ENCODE measurements around the gene GRID1.

- TF ChIP-seq POLR2AphosphoS5 (IDR thresholded peaks at IDR 0.05; ENCODE audit: low read depth, low read length) (no peak), CTCF (IDR thresholded peaks at IDR 0.05) (no peak), TCF12 (IDR thresholded peaks at IDR 0.05) (no peak), GABPA (IDR thresholded peaks at IDR 0.05; ENCODE audit: low read depth) (no peak), CHD2 (IDR thresholded peaks at IDR 0.05; ENCODE audit: low read length, partially characterized antibody) (no peak), EP300 (IDR thresholded peaks at IDR 0.05; ENCODE audit: borderline replicate concordance in 1 of 2, low read depth in 1 of 2, low read length in 1 of 2) (no peak), MAX (IDR thresholded peaks at IDR 0.05; ENCODE audit: low read depth) (no peak)
Measured at GRCh38 chr10:86078639-86079035, 288.0 kb downstream of the GRID1 start.
